ENCODE measurements around the gene AP3B1.
A peak's percentile ranks its signal among the peaks of the same experiment; 100 is the strongest.

DNA sequence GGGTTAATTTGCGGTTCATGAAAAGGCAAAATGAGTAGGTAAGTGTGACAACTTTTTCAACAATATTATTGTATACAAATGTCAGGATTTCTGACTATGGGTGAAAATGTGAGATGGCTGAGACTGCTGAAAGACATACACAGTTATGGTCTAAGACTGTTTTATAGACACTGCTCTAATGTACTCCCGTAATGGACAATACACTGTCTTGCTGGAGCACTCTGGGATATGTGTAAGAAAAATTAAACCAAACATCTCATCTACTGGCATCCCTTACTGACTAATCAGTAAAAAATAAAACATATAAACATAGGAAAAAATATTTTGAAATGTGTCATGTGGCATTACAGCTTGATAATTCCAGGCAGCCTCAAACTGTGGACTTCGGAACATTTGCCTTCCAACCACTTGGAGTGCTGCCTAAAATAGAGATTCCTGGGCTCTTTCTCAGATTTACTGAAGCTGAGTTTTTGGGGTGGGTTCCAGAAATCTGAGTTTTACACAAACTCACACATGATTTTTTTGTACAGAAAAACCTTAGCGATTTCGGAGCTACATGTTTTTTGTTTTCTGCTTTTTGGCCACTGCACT, 284.5 kb downstream of the AP3B1 start:
- TF ChIP-seq, protein P1, sequence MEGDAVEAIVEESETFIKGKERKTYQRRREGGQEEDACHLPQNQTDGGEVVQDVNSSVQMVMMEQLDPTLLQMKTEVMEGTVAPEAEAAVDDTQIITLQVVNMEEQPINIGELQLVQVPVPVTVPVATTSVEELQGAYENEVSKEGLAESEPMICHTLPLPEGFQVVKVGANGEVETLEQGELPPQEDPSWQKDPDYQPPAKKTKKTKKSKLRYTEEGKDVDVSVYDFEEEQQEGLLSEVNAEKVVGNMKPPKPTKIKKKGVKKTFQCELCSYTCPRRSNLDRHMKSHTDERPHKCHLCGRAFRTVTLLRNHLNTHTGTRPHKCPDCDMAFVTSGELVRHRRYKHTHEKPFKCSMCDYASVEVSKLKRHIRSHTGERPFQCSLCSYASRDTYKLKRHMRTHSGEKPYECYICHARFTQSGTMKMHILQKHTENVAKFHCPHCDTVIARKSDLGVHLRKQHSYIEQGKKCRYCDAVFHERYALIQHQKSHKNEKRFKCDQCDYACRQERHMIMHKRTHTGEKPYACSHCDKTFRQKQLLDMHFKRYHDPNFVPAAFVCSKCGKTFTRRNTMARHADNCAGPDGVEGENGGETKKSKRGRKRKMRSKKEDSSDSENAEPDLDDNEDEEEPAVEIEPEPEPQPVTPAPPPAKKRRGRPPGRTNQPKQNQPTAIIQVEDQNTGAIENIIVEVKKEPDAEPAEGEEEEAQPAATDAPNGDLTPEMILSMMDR (conservative IDR thresholded peaks at IDR 0.05 in 1 of 2, IDR thresholded peaks at IDR 0.05 in 1 of 2; ENCODE audit: low read depth in 1 of 2, low read length in 2 of 2), result peak; percentile 7 to 19
- no peak for TF ChIP-seq EZH2 (IDR thresholded peaks at IDR 0.05; ENCODE audit: low read length, missing control alignments)

Measured in fibroblast of lung (primary cell).